Upper lobe of left lung (tissue), 6 donors: ENCODE results near the gene MAMDC2. TPM values are rescaled to one million over a fixed set of nuclear protein-coding genes. Genes with fewer than 3 reads are reported as not detected.

Experiments used
- ATAC-seq, 2 donors: fragments of 200-7000 bp; cut with Tn5 transposase; one replicate each; pipeline ENCODE4 v1.9.1; 2022; ENCODE audit warnings: mild to moderate bottlenecking in 2 of 2, moderate library complexity in 2 of 2; ENCODE audit not compliant: low FRiP score in 2 of 2
- DNase-seq, 2 donors: peaks; one replicate each; pipeline ENCODE4 v3.0.0-alpha.2; 2019 to 2020
- H3K27ac ChIP-seq, 4 donors: fragments of 200-600 bp; sonication (generic); one replicate each; pipeline ENCODE4 v1.5.1; 2016 to 2019
- H3K27me3 ChIP-seq, 4 donors: fragments of 200-600 bp; sonication (generic); one replicate each; pipeline ENCODE4 v1.5.1; 2017 to 2019
- H3K36me3 ChIP-seq, 4 donors: fragments of 200-600 bp; sonication (generic); one replicate each; pipeline ENCODE4 v1.5.1; 2016 to 2019
- H3K4me1 ChIP-seq, 4 donors: fragments of 200-600 bp; sonication (generic); one replicate each; pipeline ENCODE4 v1.5.1; 2018 to 2019
- H3K4me3 ChIP-seq, 4 donors: fragments of 200-600 bp; sonication (generic); one replicate each; pipeline ENCODE4 v1.5.1; 2017 to 2019; ENCODE audit warnings: mild to moderate bottlenecking in 2 of 4, moderate library complexity in 1 of 4
- H3K9me3 ChIP-seq, 4 donors: fragments of 200-600 bp; sonication (generic); one replicate each; pipeline ENCODE4 v1.5.1; 2018 to 2019
- EP300 ChIP-seq, 4 donors: sonication (generic); formaldehyde crosslinking; IDR thresholded peaks; one replicate each; pipeline ENCODE4 v1.5.1; 2017; ENCODE audit warnings: antibody characterized with exemption in 4 of 4, control low read depth in 2 of 4
- POLR2A ChIP-seq, 4 donors: fragments of 450-650 bp; IDR thresholded peaks; one replicate each; pipeline ENCODE4 v1.5.1; 2016 to 2017; ENCODE audit warnings: antibody characterized with exemption in 4 of 4, mild to moderate bottlenecking in 2 of 4
- POLR2AphosphoS5 ChIP-seq, 2 donors: sonication (generic); formaldehyde crosslinking; IDR thresholded peaks; one replicate each; pipeline ENCODE4 v1.5.1; 2017; ENCODE audit warnings: antibody characterized with exemption in 2 of 2
- WGBS, 2 donors: methylation state at CpG; one replicate each; pipeline ENCODE4 v1.1.5; 2017 to 2018; 5-methylcytosine and 5-hydroxymethylcytosine counted together
- total RNA-seq, 6 donors: library from RNA; depleted of rRNA in 4 of 6; stranded (reverse); fragments of >200 nt in 4 of 6; gene quantifications; one replicate each; pipeline versions ENCODE4 v1.1.0 to v1.2.1, GENCODE V29; 2016 to 2021
- TF ChIP-seq, protein P1 (sequence below), 6 experiments: fragments of 450-650 bp in 4 of 6; fragments of 200-600 bp in 2 of 6; sonication (generic) in 2 of 6; IDR thresholded peaks; one replicate each; pipeline ENCODE4 v1.5.1; 2016 to 2019; ENCODE audit warnings: antibody characterized with exemption in 6 of 6
- donor health status: DM: no; HTN: no; CAD: no; lungs with moderate emphysema.
- donor health status: DM: no; HTN: yes; CAD: no; lungs with severe emphysema.

Gene MAMDC2
- total RNA-seq, 6 donors from 2014 or later = 26.5 to 50.1 (median 46.5) TPM

DNA sequence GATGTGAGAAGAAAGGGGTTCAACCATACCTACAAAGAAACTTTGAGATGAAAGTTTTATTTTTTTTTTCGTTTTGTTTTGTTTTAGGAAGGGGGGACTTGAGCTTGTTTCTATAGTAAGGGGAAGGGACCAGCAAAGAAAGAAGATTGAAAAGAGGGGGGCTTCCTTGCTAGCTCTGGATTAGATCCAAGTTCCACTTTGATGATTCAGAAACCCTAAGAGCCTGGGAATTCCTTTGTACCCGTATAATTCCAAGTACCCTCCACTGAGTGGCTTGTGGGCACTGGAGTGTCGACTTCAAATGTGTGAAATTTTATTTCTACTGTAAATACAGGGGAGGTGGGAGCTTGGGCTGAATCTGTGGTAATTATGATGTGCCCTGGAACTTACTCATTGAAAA, 10.9 kb downstream of the MAMDC2 start:
- ATAC-seq (no peak), DNase-seq (no peak)
- Histone ChIP-seq H3K4me1 (peaks cover 0 to 32% (median 6%) of the 10 kb centered on the region in 4 donors), H3K9me3 (no peaks in the 10 kb centered on the region), H3K27ac (peak overlapping the region in 2 of 4 donors; percentile 1 to 46), H3K4me3 (no peak overlapping the region), H3K27me3 (no peaks in the 10 kb centered on the region), H3K36me3 (no peaks in the 10 kb centered on the region)
- TF ChIP-seq POLR2A (IDR thresholded peaks at IDR 0.05) (no peak), POLR2AphosphoS5 (IDR thresholded peaks at IDR 0.05) (no peak), EP300 (IDR thresholded peaks at IDR 0.05) (no peak)
- TF ChIP-seq, protein P1, sequence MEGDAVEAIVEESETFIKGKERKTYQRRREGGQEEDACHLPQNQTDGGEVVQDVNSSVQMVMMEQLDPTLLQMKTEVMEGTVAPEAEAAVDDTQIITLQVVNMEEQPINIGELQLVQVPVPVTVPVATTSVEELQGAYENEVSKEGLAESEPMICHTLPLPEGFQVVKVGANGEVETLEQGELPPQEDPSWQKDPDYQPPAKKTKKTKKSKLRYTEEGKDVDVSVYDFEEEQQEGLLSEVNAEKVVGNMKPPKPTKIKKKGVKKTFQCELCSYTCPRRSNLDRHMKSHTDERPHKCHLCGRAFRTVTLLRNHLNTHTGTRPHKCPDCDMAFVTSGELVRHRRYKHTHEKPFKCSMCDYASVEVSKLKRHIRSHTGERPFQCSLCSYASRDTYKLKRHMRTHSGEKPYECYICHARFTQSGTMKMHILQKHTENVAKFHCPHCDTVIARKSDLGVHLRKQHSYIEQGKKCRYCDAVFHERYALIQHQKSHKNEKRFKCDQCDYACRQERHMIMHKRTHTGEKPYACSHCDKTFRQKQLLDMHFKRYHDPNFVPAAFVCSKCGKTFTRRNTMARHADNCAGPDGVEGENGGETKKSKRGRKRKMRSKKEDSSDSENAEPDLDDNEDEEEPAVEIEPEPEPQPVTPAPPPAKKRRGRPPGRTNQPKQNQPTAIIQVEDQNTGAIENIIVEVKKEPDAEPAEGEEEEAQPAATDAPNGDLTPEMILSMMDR (IDR thresholded peaks at IDR 0.05) = no peak
- WGBS, 2 donors = 39 to 50% methylated on average over 3 of the region's 3 CpGs

DNA sequence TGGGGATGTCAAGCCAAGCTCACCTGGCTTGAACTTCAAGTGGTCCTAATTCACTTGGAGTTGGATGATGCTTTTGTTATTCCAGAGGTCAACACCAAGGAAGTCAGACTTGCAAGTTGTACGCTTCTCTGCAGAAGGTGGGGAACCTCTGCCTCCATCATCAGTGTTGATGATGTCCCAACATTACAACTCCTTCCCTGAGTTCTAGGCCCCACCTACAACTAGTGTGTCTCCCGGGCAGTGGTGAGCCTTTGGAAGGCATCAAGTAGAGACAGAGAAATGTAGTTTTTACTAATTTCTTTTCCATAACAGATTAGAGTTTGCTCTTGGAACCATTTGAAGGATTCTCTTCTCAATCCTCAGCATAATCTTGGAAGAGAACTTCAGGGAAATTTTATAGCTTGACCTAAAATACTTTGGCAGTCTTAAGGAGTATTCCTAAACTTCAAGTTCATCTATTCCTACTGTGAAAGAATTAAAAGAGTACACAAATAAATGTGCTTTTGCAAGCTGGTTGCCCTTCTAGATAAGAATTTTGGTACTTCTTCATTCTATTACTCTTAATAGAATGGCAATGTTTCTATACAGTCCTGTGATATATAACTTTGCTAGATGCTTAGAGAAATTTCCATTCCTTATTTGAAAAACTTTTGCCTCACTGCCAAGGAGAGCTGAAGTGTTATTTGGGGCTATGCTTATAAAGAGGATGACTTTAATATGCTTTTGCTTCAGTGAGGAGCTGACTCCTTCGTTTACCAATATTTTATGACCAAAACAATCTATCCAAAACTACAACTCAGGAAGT, 12.0 kb downstream of the MAMDC2 start:
- ATAC-seq (no peak), DNase-seq (no peak)
- TF ChIP-seq EP300 (IDR thresholded peaks at IDR 0.05) (no peak), POLR2A (IDR thresholded peaks at IDR 0.05) (no peak), POLR2AphosphoS5 (IDR thresholded peaks at IDR 0.05) (no peak)
- TF ChIP-seq, protein P1 (IDR thresholded peaks at IDR 0.05) = no peak
- Histone ChIP-seq H3K27ac (no peak overlapping the region), H3K4me3 (no peak overlapping the region), H3K4me1 (peaks cover 0 to 23% (median 6%) of the 10 kb centered on the region in 4 donors), H3K36me3 (no peaks in the 10 kb centered on the region), H3K9me3 (no peaks in the 10 kb centered on the region), H3K27me3 (no peaks in the 10 kb centered on the region)
- 72 to 74% methylated on average over 3 of the region's 3 CpGs for WGBS, 2 donors

DNA sequence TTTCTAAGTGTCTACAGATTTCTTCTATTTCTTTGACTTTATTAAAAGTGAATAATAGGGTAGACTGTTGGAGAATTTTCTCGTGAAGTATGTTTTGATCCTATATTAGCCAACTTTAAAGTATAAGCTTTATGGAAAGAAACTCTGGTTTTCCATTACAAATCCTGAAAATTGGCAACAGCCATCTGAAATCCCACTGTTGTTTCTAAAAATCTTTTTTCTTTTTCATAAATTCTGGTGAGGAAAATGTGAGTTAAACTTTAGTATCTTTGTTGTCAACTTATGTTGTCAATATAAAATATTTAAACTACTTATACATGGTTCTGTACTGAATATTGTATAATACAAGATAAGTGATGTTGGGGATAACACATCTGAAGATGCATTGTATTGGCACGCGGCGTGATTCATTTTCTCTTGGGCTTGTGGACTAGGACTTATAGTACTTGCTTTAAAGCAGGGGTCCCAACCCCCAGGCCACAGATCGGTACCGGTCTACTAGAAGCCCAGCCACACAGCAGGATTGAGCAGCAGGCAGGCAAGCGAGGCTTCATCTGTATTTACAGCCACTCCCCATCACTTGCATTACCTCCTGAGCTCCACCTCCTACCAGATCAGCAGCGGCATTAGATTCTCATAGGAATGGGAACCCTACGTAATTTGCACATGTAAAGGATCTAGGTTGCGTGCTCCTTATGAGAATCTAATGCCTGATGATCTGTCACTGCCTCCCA, 12.7 kb downstream of the MAMDC2 start:
- Histone ChIP-seq H3K27ac (no peak overlapping the region), H3K27me3 (no peaks in the 10 kb centered on the region), H3K4me1 (peaks cover 0 to 23% (median 4%) of the 10 kb centered on the region in 4 donors), H3K4me3 (no peak overlapping the region), H3K36me3 (no peaks in the 10 kb centered on the region), H3K9me3 (no peaks in the 10 kb centered on the region)
- DNase-seq = no peak
- TF ChIP-seq POLR2AphosphoS5 (IDR thresholded peaks at IDR 0.05) (no peak), EP300 (IDR thresholded peaks at IDR 0.05) (no peak)
- TF ChIP-seq, protein P1 (IDR thresholded peaks at IDR 0.05) = no peak
- no peak for ATAC-seq
- 91 to 93% methylated on average over 10 of the region's 10 CpGs for WGBS, 2 donors

DNA sequence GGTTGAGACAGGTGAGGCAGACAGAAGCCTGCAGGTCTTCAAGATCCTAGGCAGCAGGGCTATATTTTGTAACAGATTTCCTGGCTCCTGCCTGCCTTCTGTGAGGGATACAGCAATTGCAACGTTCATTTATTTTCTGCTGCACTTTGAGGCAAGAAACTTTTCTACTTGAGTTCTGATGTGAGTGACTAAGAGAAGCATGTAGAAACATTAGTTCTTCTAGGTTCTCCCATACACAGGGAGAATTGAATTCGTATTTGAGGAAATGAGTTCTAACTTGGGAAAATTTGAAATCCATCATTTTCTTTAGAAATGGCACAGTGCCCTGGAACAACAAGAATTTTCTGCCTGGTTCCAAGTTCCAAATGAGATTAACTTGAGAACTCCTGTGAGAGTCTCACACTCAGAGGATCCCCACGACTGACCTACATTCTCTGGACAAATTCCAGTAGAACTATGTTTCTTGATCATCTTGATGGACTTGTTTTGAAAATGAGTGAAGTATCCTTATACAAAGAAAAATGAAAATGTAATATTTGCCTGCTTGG, 15.0 kb downstream of the MAMDC2 start:
- TF ChIP-seq EP300 (IDR thresholded peaks at IDR 0.05) = no peak
- no peak for TF ChIP-seq POLR2A (IDR thresholded peaks at IDR 0.05)
- TF ChIP-seq, protein P1 (IDR thresholded peaks at IDR 0.05) = no peak
- no peak for TF ChIP-seq POLR2AphosphoS5 (IDR thresholded peaks at IDR 0.05)
- WGBS, 2 donors = 27 to 31% methylated on average over 3 of the region's 3 CpGs
- H3K27ac ChIP-seq = peak overlapping the region in 1 of 4 donors; percentile 34
- ATAC-seq (no peak), DNase-seq (no peak)
- H3K36me3 ChIP-seq = no peaks in the 10 kb centered on the region
- H3K4me3 ChIP-seq = no peak overlapping the region
- peaks cover 0 to 18% (median 3%) of the 10 kb centered on the region in 4 donors for H3K4me1 ChIP-seq
- H3K9me3 ChIP-seq = no peaks in the 10 kb centered on the region
- no peaks in the 10 kb centered on the region for H3K27me3 ChIP-seq
